ENCODE measurements around the gene PHLPP2. TPM values are rescaled to one million over a fixed set of nuclear protein-coding genes. Genes with fewer than 3 reads are reported as not detected.

PHLPP2 gene
- total RNA-seq, 2 donors from 2014 or later = 12.4 to 12.8 TPM

GRCh38 chr16:71645450-71645849, 79.1 kb downstream of the PHLPP2 start:
- no peaks in the 10 kb centered on the region for H3K9me3 ChIP-seq (ENCODE audit: control insufficient read depth, low read length)
- peaks cover 10% of the 10 kb centered on the region for H3K27me3 Mint-ChIP-seq (ENCODE audit: insufficient read depth)
- H3K4me1 Mint-ChIP-seq = peaks cover 1% of the 10 kb centered on the region
- H3K27ac ChIP-seq (ENCODE audit: low read depth, low read length) = no peak overlapping the region
- H3K9me3 Mint-ChIP-seq = no peaks in the 10 kb centered on the region
- no peaks in the 10 kb centered on the region for H3K27me3 ChIP-seq (ENCODE audit: control insufficient read depth, insufficient read depth, low read length, poor library complexity, severe bottlenecking)
- WGBS, 2 experiments (ENCODE audit: insufficient coverage in 1 of 2, insufficient read length in 1 of 2) = 70 to 83% methylated on average over 3 to 4 of the region's 4 CpGs
- DNase-seq = peak; percentile 73
- peaks cover 41% of the 10 kb centered on the region for H3K36me3 Mint-ChIP-seq (ENCODE audit: low read depth)
- H3K4me1 ChIP-seq (ENCODE audit: control insufficient read depth, insufficient read depth, low read length) = no peaks in the 10 kb centered on the region
- H3K9ac ChIP-seq (ENCODE audit: extremely low read depth, low read length, poor library complexity, severe bottlenecking) = no peak overlapping the region
- H3K27ac Mint-ChIP-seq = no peak overlapping the region
- no peak overlapping the region for H3K4me3 Mint-ChIP-seq
- peaks cover 27% of the 10 kb centered on the region for H3K36me3 ChIP-seq (ENCODE audit: control insufficient read depth, insufficient read depth, low read length)
- no peak overlapping the region for H3K4me3 ChIP-seq (ENCODE audit: low read length)
- TF ChIP-seq CTCF (conservative IDR thresholded peaks at IDR 0.05) = peak; percentile 73

- Histone ChIP-seq H3K36me3 (ENCODE audit: control insufficient read depth, insufficient read depth, low read length) (no peaks in the 10 kb centered on the region), H3K9me3 (ENCODE audit: control insufficient read depth, low read length) (no peaks in the 10 kb centered on the region), H3K4me3 (ENCODE audit: low read length) (no peak overlapping the region), H3K27me3 (ENCODE audit: control insufficient read depth, insufficient read depth, low read length, poor library complexity, severe bottlenecking) (peaks cover 31% of the 10 kb centered on the region), H3K9ac (ENCODE audit: extremely low read depth, low read length, poor library complexity, severe bottlenecking) (no peak overlapping the region), H3K4me1 (ENCODE audit: control insufficient read depth, insufficient read depth, low read length) (no peaks in the 10 kb centered on the region), H3K27ac (ENCODE audit: low read depth, low read length) (no peak overlapping the region)
- Mint-ChIP-seq H3K4me1 (peaks cover 19% of the 10 kb centered on the region), H3K36me3 (ENCODE audit: low read depth) (peaks cover 48% of the 10 kb centered on the region), H3K9me3 (peaks cover 2% of the 10 kb centered on the region), H3K27ac (peak overlapping the region; percentile 74), H3K4me3 (no peak overlapping the region), H3K27me3 (ENCODE audit: insufficient read depth) (peaks cover 59% of the 10 kb centered on the region)
- peak; percentile 91 for DNase-seq
- WGBS, 2 experiments (ENCODE audit: insufficient coverage in 1 of 2, insufficient read length in 1 of 2) = 29 to 43% methylated on average over 3 of the region's 3 CpGs
- TF ChIP-seq CTCF (conservative IDR thresholded peaks at IDR 0.05) = no peak
These were observed 87.1 kb downstream of the PHLPP2 start for GRCh38 chr16:71637398-71637797.

GRCh38 chr16:71635632-71636031, 88.9 kb downstream of the PHLPP2 start:
- Mint-ChIP-seq H3K27ac (no peak overlapping the region), H3K36me3 (ENCODE audit: low read depth) (peaks cover 47% of the 10 kb centered on the region)

More at GRCh38 chr16:71635632-71636031, 88.9 kb downstream of the PHLPP2 start:
- no peak for DNase-seq
- Mint-ChIP-seq H3K4me3 (no peak overlapping the region), H3K9me3 (peaks cover 2% of the 10 kb centered on the region), H3K27me3 (ENCODE audit: insufficient read depth) (peaks cover 51% of the 10 kb centered on the region), H3K4me1 (peaks cover 19% of the 10 kb centered on the region)
- Histone ChIP-seq H3K27ac (ENCODE audit: low read depth, low read length) (no peak overlapping the region), H3K9ac (ENCODE audit: extremely low read depth, low read length, poor library complexity, severe bottlenecking) (no peak overlapping the region), H3K9me3 (ENCODE audit: control insufficient read depth, low read length) (no peaks in the 10 kb centered on the region), H3K4me3 (ENCODE audit: low read length) (no peak overlapping the region), H3K36me3 (ENCODE audit: control insufficient read depth, insufficient read depth, low read length) (no peaks in the 10 kb centered on the region), H3K27me3 (ENCODE audit: control insufficient read depth, insufficient read depth, low read length, poor library complexity, severe bottlenecking) (peaks cover 31% of the 10 kb centered on the region), H3K4me1 (ENCODE audit: control insufficient read depth, insufficient read depth, low read length) (no peaks in the 10 kb centered on the region)
- 82 to 100% methylated on average over 1 to 2 of the region's 2 CpGs for WGBS, 2 experiments (ENCODE audit: insufficient coverage in 1 of 2, insufficient read length in 1 of 2)
- TF ChIP-seq CTCF (conservative IDR thresholded peaks at IDR 0.05) = no peak
